HepG2 (cell line): ENCODE data around the gene RETREG2. TPM values are rescaled to one million over a fixed set of nuclear protein-coding genes. Genes with fewer than 3 reads are reported as not detected.

Experiments
- FOSL1 ChIP-seq: sonication (generic); formaldehyde crosslinking; IDR thresholded peaks from 2 replicates; pipeline ENCODE4 v1.9.0; 2021; ENCODE audit warnings: missing genetic modification reagents, borderline replicate concordance
- HCFC1 ChIP-seq: fragments of 150-350 bp; IDR thresholded peaks from 2 replicates; pipeline ENCODE4 v1.6.1; 2014; ENCODE audit warnings: low read depth, low read length
- KIAA2018 ChIP-seq: sonication (generic); formaldehyde crosslinking; IDR thresholded peaks from 2 replicates; pipeline ENCODE4 v1.5.0; 2020; ENCODE audit warnings: mild to moderate bottlenecking, missing genetic modification reagents, borderline replicate concordance
- MEIS2 ChIP-seq: sonication (generic); formaldehyde crosslinking; IDR thresholded peaks from 2 replicates; pipeline ENCODE4 v1.9.0; 2021; ENCODE audit warnings: mild to moderate bottlenecking, missing genetic modification reagents
- REXO4 ChIP-seq: sonication (generic); formaldehyde crosslinking; IDR thresholded peaks from 2 replicates; pipeline ENCODE4 v1.8.0; 2022; ENCODE audit warnings: missing genetic modification reagents, mild to moderate bottlenecking, borderline replicate concordance
- SALL1 ChIP-seq: sonication (generic); formaldehyde crosslinking; IDR thresholded peaks from 2 replicates; pipeline ENCODE4 v1.8.0; 2022; ENCODE audit warnings: mild to moderate bottlenecking, missing genetic modification reagents
- SIX4 ChIP-seq: sonication (generic); formaldehyde crosslinking; IDR thresholded peaks from 2 replicates; pipeline ENCODE4 v1.4.0; 2020; ENCODE audit warnings: missing genetic modification reagents
- SNRNP70 ChIP-seq: fragments of 200-400 bp; formaldehyde crosslinking; IDR thresholded peaks from 2 replicates; pipeline ENCODE4 v1.6.1; 2017; ENCODE audit warnings: mild to moderate bottlenecking, low read depth, low read length, moderate library complexity
- ZIK1 ChIP-seq: sonication (generic); formaldehyde crosslinking; IDR thresholded peaks from 2 replicates; pipeline ENCODE4 v1.5.0; 2020; ENCODE audit warnings: mild to moderate bottlenecking, low read depth, missing genetic modification reagents, borderline replicate concordance
- polyA plus RNA-seq, 8 experiments: library from polyadenylated mRNA; depleted of rRNA in 3 of 8; stranded (reverse) in 7 of 8; unstranded in 1 of 8; fragments of >200 nt; fragmentation: Illumina TruSeq in 4 of 8; extraction: Trizol in 4 of 8; gene quantifications; 2 replicates each; pipeline versions ENCODE4 v1.2.1 to v1.2.3, GENCODE V29; 2011 to 2016; ENCODE audit warnings: low read depth in 4 of 8, missing spikeins in 1 of 8, mixed read lengths in 1 of 8; ENCODE audit not compliant: insufficient read depth in 1 of 8
- total RNA-seq, 5 experiments: library from RNA; depleted of rRNA; stranded (reverse); fragments of >200 nt; fragmentation: Illumina TruSeq; extraction: Trizol; gene quantifications; 2 replicates each; pipeline ENCODE4 v1.2.3, GENCODE V29; 2016; ENCODE audit warnings: low read depth in 1 of 5
- TF ChIP-seq, protein P1 (sequence below): sonication (generic); formaldehyde crosslinking; IDR thresholded peaks from 2 replicates; pipeline ENCODE4 v1.4.0; 2020; ENCODE audit warnings: mild to moderate bottlenecking, missing genetic modification reagents
- TF ChIP-seq, protein P2 (sequence below): sonication (generic); formaldehyde crosslinking; IDR thresholded peaks from 2 replicates; pipeline ENCODE4 v1.5.1; 2020; ENCODE audit warnings: missing genetic modification reagents, mild to moderate bottlenecking, borderline replicate concordance

The RETREG2 gene
- total and polyA plus RNA-seq, 2 of the 13 experiments (the other 11 are each of a cell fraction or from before 2014, with no cell fraction given): 86.0 to 134 TPM

DNA sequence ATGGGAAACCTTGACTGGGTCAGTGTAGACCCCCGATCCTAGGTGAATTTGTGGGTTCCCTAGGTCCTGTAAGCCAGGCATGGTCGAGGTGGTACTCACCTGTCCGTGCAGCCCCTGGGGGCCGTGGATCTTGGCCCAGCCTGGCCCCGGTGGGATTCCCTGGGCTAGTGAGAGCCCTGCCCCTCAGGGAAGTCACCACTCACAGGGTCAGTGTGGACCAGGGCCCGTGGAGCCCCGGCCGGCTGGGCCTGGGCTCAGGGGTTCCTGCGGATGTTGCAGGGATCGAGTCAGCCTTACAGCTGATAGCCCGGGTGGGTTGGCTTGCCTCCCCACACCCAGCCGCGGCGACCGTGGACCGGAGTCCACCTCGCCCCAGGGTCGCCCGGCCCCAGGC is 50.8 kb downstream of the RETREG2 start (continued):
- TF ChIP-seq KIAA2018 (CRISPR knock-in tag) (no peak), HCFC1 (no peak), ZIK1 (CRISPR knock-in tag) (peak; percentile 23; the same call in 1 of the 2 replicates), SALL1 (CRISPR knock-in tag) (no peak), FOSL1 (CRISPR knock-in tag) (no peak), SNRNP70 (no peak), MEIS2 (no peak), SIX4 (CRISPR knock-in tag) (no peak), REXO4 (CRISPR knock-in tag) (no peak)
- TF ChIP-seq, protein P1, sequence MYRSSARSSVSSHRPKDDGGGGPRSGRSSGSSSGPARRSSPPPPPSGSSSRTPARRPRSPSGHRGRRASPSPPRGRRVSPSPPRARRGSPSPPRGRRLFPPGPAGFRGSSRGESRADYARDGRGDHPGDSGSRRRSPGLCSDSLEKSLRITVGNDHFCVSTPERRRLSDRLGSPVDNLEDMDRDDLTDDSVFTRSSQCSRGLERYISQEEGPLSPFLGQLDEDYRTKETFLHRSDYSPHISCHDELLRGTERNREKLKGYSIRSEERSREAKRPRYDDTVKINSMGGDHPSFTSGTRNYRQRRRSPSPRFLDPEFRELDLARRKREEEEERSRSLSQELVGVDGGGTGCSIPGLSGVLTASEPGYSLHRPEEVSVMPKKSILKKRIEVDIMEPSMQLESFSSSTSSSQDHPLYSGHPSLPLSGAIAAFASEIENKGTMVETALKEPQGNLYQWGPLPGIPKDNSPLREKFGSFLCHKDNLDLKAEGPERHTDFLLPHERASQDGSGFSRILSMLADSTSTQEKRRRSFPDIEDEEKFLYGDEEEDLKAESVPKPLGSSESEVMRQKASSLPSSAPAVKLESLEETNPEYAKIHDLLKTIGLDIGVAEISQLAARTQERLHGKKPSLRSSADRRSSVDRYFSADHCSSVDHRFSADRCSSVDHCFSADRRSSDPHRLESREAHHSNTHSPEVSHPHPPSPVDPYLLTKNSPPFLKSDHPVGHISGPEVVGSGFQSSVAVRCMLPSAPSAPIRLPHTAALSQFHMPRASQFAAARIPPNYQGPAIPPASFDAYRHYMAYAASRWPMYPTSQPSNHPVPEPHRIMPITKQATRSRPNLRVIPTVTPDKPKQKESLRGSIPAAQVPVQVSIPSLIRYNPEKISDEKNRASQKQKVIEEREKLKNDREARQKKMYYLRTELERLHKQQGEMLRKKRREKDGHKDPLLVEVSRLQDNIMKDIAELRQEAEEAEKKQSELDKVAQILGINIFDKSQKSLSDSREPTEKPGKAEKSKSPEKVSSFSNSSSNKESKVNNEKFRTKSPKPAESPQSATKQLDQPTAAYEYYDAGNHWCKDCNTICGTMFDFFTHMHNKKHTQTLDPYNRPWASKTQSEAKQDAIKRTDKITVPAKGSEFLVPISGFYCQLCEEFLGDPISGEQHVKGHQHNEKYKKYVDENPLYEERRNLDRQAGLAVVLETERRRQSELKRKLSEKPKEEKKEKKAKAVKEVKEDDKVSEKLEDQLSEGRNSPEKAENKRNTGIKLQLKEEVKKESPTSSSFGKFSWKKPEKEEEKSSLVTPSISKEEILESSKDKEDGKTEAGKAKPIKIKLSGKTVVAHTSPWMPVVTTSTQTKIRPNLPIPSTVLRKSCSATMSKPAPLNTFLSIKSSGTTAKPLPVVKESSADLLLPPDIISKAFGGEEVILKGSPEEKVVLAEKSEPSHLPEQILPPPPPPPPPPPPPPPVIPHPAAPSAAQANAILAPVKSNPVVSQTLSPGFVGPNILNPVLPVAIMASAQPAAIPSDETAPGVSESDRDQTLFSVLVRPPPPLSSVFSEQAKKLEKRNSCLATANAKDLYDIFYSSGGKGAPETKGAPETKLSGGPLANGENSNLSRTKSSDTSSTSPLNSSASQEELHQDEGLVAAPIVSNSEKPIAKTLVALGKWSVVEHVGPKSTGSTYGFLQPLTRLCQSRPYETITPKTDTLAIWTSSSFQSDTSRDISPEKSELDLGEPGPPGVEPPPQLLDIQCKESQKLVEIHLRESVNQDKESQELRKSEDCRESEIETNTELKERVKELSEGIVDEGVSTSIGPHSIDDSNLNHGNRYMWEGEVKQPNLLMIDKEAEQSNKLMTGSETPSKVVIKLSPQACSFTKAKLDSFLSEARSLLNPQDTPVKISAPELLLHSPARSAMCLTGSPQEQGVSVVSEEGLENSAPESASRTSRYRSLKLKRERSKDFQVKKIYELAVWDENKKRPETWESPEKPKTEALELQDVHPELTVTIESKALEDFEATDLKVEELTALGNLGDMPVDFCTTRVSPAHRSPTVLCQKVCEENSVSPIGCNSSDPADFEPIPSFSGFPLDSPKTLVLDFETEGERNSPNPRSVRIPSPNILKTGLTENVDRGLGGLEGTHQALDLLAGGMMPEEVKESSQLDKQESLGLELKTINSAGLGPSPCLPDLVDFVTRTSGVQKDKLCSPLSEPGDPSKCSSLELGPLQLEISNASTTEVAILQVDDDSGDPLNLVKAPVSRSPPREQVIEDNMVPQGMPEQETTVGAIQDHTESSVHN (CRISPR knock-in tag): no peak; the same call in 1 of the 2 replicates
- TF ChIP-seq, protein P2, sequence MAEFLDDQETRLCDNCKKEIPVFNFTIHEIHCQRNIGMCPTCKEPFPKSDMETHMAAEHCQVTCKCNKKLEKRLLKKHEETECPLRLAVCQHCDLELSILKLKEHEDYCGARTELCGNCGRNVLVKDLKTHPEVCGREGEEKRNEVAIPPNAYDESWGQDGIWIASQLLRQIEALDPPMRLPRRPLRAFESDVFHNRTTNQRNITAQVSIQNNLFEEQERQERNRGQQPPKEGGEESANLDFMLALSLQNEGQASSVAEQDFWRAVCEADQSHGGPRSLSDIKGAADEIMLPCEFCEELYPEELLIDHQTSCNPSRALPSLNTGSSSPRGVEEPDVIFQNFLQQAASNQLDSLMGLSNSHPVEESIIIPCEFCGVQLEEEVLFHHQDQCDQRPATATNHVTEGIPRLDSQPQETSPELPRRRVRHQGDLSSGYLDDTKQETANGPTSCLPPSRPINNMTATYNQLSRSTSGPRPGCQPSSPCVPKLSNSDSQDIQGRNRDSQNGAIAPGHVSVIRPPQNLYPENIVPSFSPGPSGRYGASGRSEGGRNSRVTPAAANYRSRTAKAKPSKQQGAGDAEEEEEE (CRISPR knock-in tag): 0 out of 2 replicates have a peak, but pooled peaks have one; percentile 23
